ENCODE measurements around the gene SLC12A3. TPM values are rescaled to one million over a fixed set of nuclear protein-coding genes. Genes with fewer than 3 reads are reported as not detected.

The SLC12A3 gene
- total and polyA plus RNA-seq, 2 of the 4 experiments (the other 2 are of a cell fraction), result not detected

- no peak overlapping the region for H4K5ac ChIP-seq (ENCODE audit: low read depth, low read length)
- no peak for ATAC-seq (ENCODE audit: low read depth)
Observed at GRCh38 chr16:56894331-56894917, 29.4 kb downstream of the SLC12A3 start.

More at GRCh38 chr16:56894331-56894917, 29.4 kb downstream of the SLC12A3 start:
- H3K14ac ChIP-seq (replicated peaks; ENCODE audit: low read depth, low read length), result no peak overlapping the region
- H3K23ac ChIP-seq (ENCODE audit: low read depth, low read length), result no peak overlapping the region
- intact Hi-C loops (cut with micrococcal nuclease), result no loop called here
- H3K79me1 ChIP-seq (ENCODE audit: low read depth in 1 of 2, low read length in 2 of 2), result no peaks in the 10 kb centered on the region
- peaks cover 24% of the 10 kb centered on the region for H3K27me3 ChIP-seq (ENCODE audit: control insufficient read depth, insufficient read depth, low read length)
- no peak overlapping the region for H3K56ac ChIP-seq (ENCODE audit: extremely low read depth, insufficient read depth, low read length)
- no peaks in the 10 kb centered on the region for H3K4me1 ChIP-seq (ENCODE audit: control insufficient read depth, insufficient read depth, low read length)
- H4K91ac ChIP-seq (ENCODE audit: insufficient read depth, low read depth, low read length), result no peak overlapping the region
- H3K9ac ChIP-seq (ENCODE audit: low read depth, low read length), result no peak overlapping the region
- dilution Hi-C loops (cut with HindIII; ENCODE audit: low sequenced_read_pairs, unreplicated experiment), result no loop called here
- BruUV-seq (replicated peaks), result no TSS peak
- WGBS, 2 experiments (ENCODE audit: extremely low coverage in 2 of 2, insufficient read length in 1 of 2), result no CpG with 5 or more reads among the region's 12 CpGs
- no peak overlapping the region for H2AFZ ChIP-seq (replicated peaks; ENCODE audit: low read length, poor library complexity)
- no peak overlapping the region for H2AK9ac ChIP-seq (replicated peaks; ENCODE audit: low read depth, low read length, poor library complexity)
- ChIA-PET POLR2A (ENCODE audit: unreplicated experiment) (no interaction called here), CTCF (no interaction called here)
- no peak overlapping the region for H3K27ac ChIP-seq (ENCODE audit: insufficient read depth, low read length)
- no peaks in the 10 kb centered on the region for H4K20me1 ChIP-seq (ENCODE audit: insufficient read depth, low read length)
- H2BK120ac ChIP-seq (ENCODE audit: low read depth, low read length), result no peak overlapping the region
- H2BK5ac ChIP-seq (ENCODE audit: low read depth, low read length, poor library complexity, severe bottlenecking), result no peak overlapping the region
- no peak overlapping the region for H3K4me2 ChIP-seq (ENCODE audit: low read depth, low read length)
- no peak overlapping the region for H3K4ac ChIP-seq (ENCODE audit: low read depth, low read length)
- H2BK20ac ChIP-seq (ENCODE audit: low read depth, low read length), result no peak overlapping the region
- no peak for DNase-seq
- H2AK5ac ChIP-seq (ENCODE audit: low read depth, low read length), result no peak overlapping the region
- H3K18ac ChIP-seq (ENCODE audit: low read depth, low read length), result no peak overlapping the region
- no peaks in the 10 kb centered on the region for H3K9me3 ChIP-seq (ENCODE audit: control insufficient read depth, insufficient read depth, low read length)
- in situ Hi-C loops (cut with MboI; ENCODE audit: low sequenced_read_pairs), result no loop called here
- H3K4me3 ChIP-seq (ENCODE audit: insufficient read depth, low read depth, low read length), result no peak overlapping the region
- H3K9me1 ChIP-seq (ENCODE audit: insufficient read depth, low read length), result no peaks in the 10 kb centered on the region
- no peak for TF ChIP-seq MAZ (IDR thresholded peaks at IDR 0.05; ENCODE audit: borderline replicate concordance, low read depth, low read length)
- no peak for TF ChIP-seq RFX5 (IDR thresholded peaks at IDR 0.05; ENCODE audit: low read depth, low read length)
- no peak for TF ChIP-seq USF2 (IDR thresholded peaks at IDR 0.05; ENCODE audit: low read depth, low read length)
- no peak for TF ChIP-seq CHD1 (IDR thresholded peaks at IDR 0.05; ENCODE audit: low read depth, low read length)
- no peak for TF ChIP-seq SMC3 (IDR thresholded peaks at IDR 0.05; ENCODE audit: low read depth, low read length)
- no peak for TF ChIP-seq ELK1 (IDR thresholded peaks at IDR 0.05; ENCODE audit: borderline replicate concordance, low read depth, low read length)
- no peak for TF ChIP-seq BHLHE40 (IDR thresholded peaks at IDR 0.05; ENCODE audit: low read depth, low read length)
- no peaks in the 10 kb centered on the region for H3K36me3 ChIP-seq (ENCODE audit: control insufficient read depth, insufficient read depth, low read length)
- H2BK15ac ChIP-seq (ENCODE audit: low read depth, low read length), result no peak overlapping the region
- H4K8ac ChIP-seq (ENCODE audit: low read depth in 2 of 2, low read length in 2 of 2), result no peak overlapping the region
